RWPE2 (cell line): ENCODE measurements around the gene OPRD1.
"Not testable (repeated sequence)": the region's sequence is repeated elsewhere in the genome, so short reads cannot be mapped to it uniquely, and the experiment has no call there.

ENCODE experiments used
- ATAC-seq: fragments of 200-7000 bp; cut with Tn5 transposase; 3 replicates; pipeline ENCODE4 v1.9.1; 2021; ENCODE audit warnings: low read depth
- DNase-seq: peaks from one replicate; pipeline ENCODE4 v3.0.0-alpha.2; 2020; ENCODE audit warnings: low spot score
- H3K27ac ChIP-seq: fragments of 450-650 bp; 2 replicates; pipeline ENCODE4 v1.5.1; 2017; ENCODE audit warnings: mild to moderate bottlenecking; ENCODE audit not compliant: poor library complexity, severe bottlenecking
- H3K27me3 ChIP-seq: fragments of 250-450 bp; sonication (Bioruptor Pico); 2 replicates; pipeline ENCODE4 v1.5.1; 2021; ENCODE audit warnings: mild to moderate bottlenecking, moderate library complexity; ENCODE audit not compliant: insufficient read depth, poor library complexity, severe bottlenecking
- H3K36me3 ChIP-seq: fragments of 250-450 bp; sonication (Bioruptor Pico); 2 replicates; pipeline ENCODE4 v1.5.1; 2020; ENCODE audit warnings: low read depth, mild to moderate bottlenecking, moderate library complexity
- H3K4me1 ChIP-seq: fragments of 250-450 bp; sonication (Bioruptor Pico); 2 replicates; pipeline ENCODE4 v1.5.1; 2021; ENCODE audit warnings: mild to moderate bottlenecking, moderate library complexity; ENCODE audit not compliant: insufficient read depth, poor library complexity, severe bottlenecking
- H3K4me3 ChIP-seq: fragments of 250-450 bp; sonication (Bioruptor Pico); 2 replicates; pipeline ENCODE4 v1.5.1; 2021; ENCODE audit warnings: mild to moderate bottlenecking, moderate library complexity; ENCODE audit not compliant: severe bottlenecking
- H3K9me3 ChIP-seq: fragments of 250-450 bp; sonication (Bioruptor Pico); 2 replicates; pipeline ENCODE4 v1.5.1; 2021; ENCODE audit warnings: mild to moderate bottlenecking, moderate library complexity; ENCODE audit not compliant: severe bottlenecking
- CTCF ChIP-seq: fragments of 450-650 bp; IDR thresholded peaks from one replicate; pipeline ENCODE4 v1.5.1; 2017; ENCODE audit warnings: mild to moderate bottlenecking, moderate library complexity; ENCODE audit not compliant: poor library complexity, severe bottlenecking

Gene OPRD1

GRCh38 chr1:28819020-28819419, 7.0 kb downstream of the OPRD1 start:
- no peak for TF ChIP-seq CTCF
- no peak for DNase-seq

DNA sequence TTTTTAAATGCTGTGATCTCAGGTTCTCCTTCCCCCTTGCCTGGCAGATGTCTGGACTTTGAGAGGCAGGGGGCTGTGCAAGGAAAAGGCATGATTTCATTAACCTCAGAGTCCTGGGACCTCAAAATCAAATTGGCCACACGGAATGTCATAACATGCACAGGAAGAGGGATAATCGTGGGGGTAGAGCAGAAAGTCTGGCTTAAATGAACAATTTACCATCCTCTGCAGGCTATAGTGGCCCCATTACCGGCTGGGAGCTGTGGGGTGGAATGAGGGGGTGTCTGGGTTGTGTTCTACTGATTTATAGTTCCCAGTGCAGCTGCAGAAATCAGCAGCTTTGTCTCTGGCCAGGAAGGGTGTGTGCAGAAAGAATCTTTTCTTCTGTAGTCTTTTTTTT, 10.8 kb downstream of the OPRD1 start:
- ATAC-seq = no peak
- no peaks in the 10 kb centered on the region for H3K9me3 ChIP-seq
- no peaks in the 10 kb centered on the region for H3K27me3 ChIP-seq
- no peak overlapping the region for H3K27ac ChIP-seq
- H3K36me3 ChIP-seq = no peaks in the 10 kb centered on the region
- H3K4me3 ChIP-seq = no peak overlapping the region
- DNase-seq = no peak
- TF ChIP-seq CTCF = no peak
- no peaks in the 10 kb centered on the region for H3K4me1 ChIP-seq

More at GRCh38 chr1:28819020-28819419, 7.0 kb downstream of the OPRD1 start:
- Histone ChIP-seq H3K4me1 (no peaks in the 10 kb centered on the region), H3K9me3 (no peaks in the 10 kb centered on the region), H3K4me3 (no peak overlapping the region), H3K27ac (no peak overlapping the region), H3K36me3 (no peaks in the 10 kb centered on the region), H3K27me3 (peaks cover 18% of the 10 kb centered on the region)
- ATAC-seq = no peak

DNA sequence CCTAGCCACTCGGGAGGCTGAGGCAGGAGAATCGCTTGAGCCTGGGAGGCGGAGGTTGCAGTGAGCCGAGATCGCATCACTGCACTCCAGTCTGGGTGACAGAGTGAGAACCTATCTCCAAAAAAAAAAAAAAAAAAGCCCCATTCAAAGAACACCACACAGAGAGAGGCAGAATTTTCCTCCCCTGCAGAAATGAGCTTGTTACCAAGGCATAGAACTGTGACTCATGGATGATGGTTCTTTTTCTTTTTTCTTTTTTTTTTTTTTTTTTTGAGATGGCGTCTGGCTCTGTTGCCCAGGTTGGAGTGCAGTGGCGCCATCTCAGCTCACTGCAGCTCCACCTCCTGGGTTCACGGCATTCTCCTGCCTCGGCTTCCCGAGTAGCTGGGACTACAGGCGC, 12.1 kb downstream of the OPRD1 start:
- not testable (repeated sequence) for H3K27ac ChIP-seq, ATAC-seq, H3K4me3 ChIP-seq, DNase-seq, H3K36me3 ChIP-seq, H3K27me3 ChIP-seq, H3K4me1 ChIP-seq, H3K9me3 ChIP-seq

GRCh38 chr1:28828227-28828858, 16.4 kb downstream of the OPRD1 start:
- not testable (repeated sequence) for H3K27ac ChIP-seq, H3K4me3 ChIP-seq, DNase-seq, H3K27me3 ChIP-seq, H3K36me3 ChIP-seq, H3K9me3 ChIP-seq, H3K4me1 ChIP-seq, ATAC-seq

DNA sequence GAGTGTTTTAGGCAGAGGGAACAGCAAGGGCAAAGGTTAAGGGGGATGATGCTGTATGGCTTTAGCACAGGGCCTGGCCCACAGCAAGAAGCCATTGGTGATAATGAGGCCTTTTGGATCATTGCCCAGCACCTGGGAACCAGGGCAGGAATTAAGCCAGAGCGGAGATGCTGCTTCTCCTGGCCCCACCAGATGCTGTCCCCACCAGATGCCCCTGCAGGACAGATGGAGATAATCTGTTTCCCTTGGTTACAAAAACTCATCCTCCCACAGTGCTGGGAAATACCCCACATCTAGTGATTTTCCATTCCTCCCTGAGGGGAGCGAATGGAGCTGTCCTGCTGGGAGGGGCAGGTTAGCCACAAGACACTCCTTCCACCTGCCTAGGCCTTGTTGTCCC, 18.8 kb downstream of the OPRD1 start:
- no peak for TF ChIP-seq CTCF
- H3K27me3 ChIP-seq = no peaks in the 10 kb centered on the region
- no peaks in the 10 kb centered on the region for H3K9me3 ChIP-seq
- DNase-seq = no peak
- ATAC-seq = no peak
- H3K27ac ChIP-seq = no peak overlapping the region
- no peaks in the 10 kb centered on the region for H3K36me3 ChIP-seq
- H3K4me3 ChIP-seq = no peak overlapping the region
- H3K4me1 ChIP-seq = no peaks in the 10 kb centered on the region

GRCh38 chr1:28832966-28833365, 21.0 kb downstream of the OPRD1 start:
- H3K27ac ChIP-seq = no peak overlapping the region
- H3K27me3 ChIP-seq = no peaks in the 10 kb centered on the region
- H3K4me1 ChIP-seq = no peaks in the 10 kb centered on the region
- H3K4me3 ChIP-seq = no peak overlapping the region
- H3K9me3 ChIP-seq = no peaks in the 10 kb centered on the region
- ATAC-seq (no peak), DNase-seq (no peak)
- TF ChIP-seq CTCF = no peak
- H3K36me3 ChIP-seq = no peaks in the 10 kb centered on the region
